ENCODE data around the gene STOML3. TPM values are rescaled to one million over a fixed set of nuclear protein-coding genes. Genes with fewer than 3 reads are reported as not detected.

The STOML3 gene
- total and polyA plus RNA-seq, 8 donors, result 0.35 to 3.5 (median 1.8) TPM; not detected in 1

DNA sequence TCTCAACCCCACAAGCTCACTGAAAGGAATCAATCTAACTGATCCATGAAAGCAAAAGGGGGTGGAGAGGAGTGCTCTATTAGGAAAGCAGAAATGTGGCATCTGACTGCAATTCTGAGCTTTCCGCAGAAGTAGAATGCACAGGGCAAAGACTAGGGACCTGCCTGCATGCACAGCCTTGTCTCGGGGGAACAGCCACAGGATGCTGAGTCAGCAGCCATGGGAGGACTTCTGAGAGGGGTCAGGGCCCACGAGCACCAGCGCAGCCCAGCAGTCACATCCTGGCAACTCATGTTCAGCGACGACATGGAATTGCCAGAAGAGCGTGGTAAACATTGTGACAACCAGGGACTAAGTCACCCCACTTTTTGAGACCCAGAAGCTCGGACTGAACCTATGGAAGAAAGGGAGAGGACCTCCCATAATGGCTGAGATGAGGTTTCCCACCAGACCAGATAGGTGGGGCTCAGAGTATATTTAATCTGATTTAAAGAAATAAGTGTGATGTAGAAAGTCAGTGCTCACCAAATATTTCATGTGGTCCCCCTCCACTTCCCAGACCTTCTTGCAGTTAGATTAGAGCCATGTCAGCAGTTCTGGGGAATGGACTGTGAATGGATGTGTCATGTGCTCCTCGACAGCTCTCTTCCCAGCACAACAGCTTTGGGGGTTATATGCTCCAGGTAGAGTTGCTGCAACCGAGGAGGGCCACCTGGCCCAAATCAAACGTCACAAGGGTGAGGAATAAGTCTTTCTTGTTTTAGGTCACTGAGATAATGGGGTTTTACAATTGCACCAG, 32.6 kb downstream of the STOML3 start:
- no peak for ATAC-seq
- Histone ChIP-seq H3K9me3 (peaks cover 0 to 21% of the 10 kb centered on the region in 2 donors), H3K36me3 (no peaks in the 10 kb centered on the region), H3K27me3 (no peaks in the 10 kb centered on the region), H3K27ac (no peak overlapping the region), H3K4me1 (no peaks in the 10 kb centered on the region), H3K4me3 (no peak overlapping the region)
- intact Hi-C loops (cut with DNase I), result no loop called here
- no peak for DNase-seq
- TF ChIP-seq, protein P1, sequence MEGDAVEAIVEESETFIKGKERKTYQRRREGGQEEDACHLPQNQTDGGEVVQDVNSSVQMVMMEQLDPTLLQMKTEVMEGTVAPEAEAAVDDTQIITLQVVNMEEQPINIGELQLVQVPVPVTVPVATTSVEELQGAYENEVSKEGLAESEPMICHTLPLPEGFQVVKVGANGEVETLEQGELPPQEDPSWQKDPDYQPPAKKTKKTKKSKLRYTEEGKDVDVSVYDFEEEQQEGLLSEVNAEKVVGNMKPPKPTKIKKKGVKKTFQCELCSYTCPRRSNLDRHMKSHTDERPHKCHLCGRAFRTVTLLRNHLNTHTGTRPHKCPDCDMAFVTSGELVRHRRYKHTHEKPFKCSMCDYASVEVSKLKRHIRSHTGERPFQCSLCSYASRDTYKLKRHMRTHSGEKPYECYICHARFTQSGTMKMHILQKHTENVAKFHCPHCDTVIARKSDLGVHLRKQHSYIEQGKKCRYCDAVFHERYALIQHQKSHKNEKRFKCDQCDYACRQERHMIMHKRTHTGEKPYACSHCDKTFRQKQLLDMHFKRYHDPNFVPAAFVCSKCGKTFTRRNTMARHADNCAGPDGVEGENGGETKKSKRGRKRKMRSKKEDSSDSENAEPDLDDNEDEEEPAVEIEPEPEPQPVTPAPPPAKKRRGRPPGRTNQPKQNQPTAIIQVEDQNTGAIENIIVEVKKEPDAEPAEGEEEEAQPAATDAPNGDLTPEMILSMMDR (IDR thresholded peaks at IDR 0.05), result no peak

DNA sequence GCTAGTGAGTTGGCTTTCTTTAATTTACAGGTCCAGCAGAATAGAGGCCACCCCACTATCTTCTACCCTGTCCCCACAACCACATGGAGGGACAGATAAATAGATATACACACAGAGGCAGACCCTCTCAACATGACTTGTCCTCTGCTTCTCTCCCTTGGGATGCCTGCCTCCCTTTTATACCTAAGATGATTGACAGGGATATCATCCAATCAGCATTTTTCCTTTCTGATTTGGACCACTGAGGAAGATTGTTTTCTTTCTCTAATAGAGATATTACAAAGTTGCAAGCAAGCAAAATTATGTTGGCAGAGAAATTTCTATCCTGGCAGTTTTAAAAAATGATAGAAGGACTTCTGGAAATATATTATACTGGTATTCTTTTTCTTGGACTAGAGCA, 35.8 kb downstream of the STOML3 start:
- DNase-seq (no peak), ATAC-seq (no peak)
- Histone ChIP-seq H3K4me1 (no peaks in the 10 kb centered on the region), H3K4me3 (no peak overlapping the region), H3K9me3 (peaks cover 0 to 9% of the 10 kb centered on the region in 2 donors), H3K36me3 (no peaks in the 10 kb centered on the region), H3K27ac (no peak overlapping the region), H3K27me3 (no peaks in the 10 kb centered on the region)
- intact Hi-C loops (cut with DNase I), result no loop called here
- TF ChIP-seq, protein P1 (IDR thresholded peaks at IDR 0.05), result no peak

DNA sequence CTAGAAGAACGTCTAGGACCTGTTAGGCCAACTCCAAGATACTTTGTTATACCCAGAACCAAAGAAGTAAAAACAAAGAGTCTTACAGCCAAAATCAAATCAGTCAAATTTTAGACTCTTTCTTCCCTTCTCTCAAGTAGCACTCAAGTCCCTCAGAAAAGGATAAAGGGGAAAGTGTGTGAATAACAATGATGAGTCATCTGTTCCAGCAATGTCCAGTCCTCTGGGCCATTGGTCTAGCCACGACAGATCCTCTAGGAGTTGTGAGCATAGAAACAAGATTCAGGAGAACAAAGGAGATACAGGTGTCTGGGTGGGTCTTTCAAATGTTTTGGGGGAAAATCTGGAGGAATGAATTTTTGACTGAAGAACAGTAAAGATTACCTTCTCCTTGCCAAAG, 36.3 kb downstream of the STOML3 start:
- DNase-seq (no peak), ATAC-seq (peak; percentile 40)
- Histone ChIP-seq H3K36me3 (no peaks in the 10 kb centered on the region), H3K27ac (no peak overlapping the region), H3K4me1 (no peaks in the 10 kb centered on the region), H3K9me3 (peaks cover 0 to 8% of the 10 kb centered on the region in 2 donors), H3K4me3 (no peak overlapping the region), H3K27me3 (no peaks in the 10 kb centered on the region)
- TF ChIP-seq, protein P1 (IDR thresholded peaks at IDR 0.05), result no peak
- intact Hi-C loops (cut with DNase I), result no loop called here

DNA sequence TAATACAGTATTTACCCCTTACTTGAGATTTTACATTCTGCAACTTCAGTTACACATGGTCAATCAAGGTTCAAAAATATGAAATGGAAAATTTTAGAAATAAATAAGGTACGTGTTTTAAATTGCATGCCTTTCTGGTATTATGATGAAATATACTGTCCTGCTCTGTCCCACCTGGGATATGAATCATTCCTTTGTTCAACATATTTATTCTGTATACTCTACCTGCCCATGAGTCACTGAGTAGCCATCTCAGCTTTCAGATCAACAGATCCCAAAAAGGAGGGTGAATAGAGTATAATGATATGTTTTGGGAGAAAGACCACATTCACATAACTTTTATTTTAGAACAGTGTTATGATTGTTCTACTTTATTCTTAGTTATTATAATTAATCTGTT, 37.8 kb downstream of the STOML3 start:
- Histone ChIP-seq H3K9me3 (peaks cover 0 to 5% of the 10 kb centered on the region in 2 donors), H3K4me3 (no peak overlapping the region), H3K36me3 (no peaks in the 10 kb centered on the region), H3K4me1 (no peaks in the 10 kb centered on the region), H3K27ac (no peak overlapping the region), H3K27me3 (no peaks in the 10 kb centered on the region)
- ATAC-seq (no peak), DNase-seq (no peak)
- TF ChIP-seq, protein P1 (IDR thresholded peaks at IDR 0.05), result no peak
- intact Hi-C loops (cut with DNase I), result no loop called here

DNA sequence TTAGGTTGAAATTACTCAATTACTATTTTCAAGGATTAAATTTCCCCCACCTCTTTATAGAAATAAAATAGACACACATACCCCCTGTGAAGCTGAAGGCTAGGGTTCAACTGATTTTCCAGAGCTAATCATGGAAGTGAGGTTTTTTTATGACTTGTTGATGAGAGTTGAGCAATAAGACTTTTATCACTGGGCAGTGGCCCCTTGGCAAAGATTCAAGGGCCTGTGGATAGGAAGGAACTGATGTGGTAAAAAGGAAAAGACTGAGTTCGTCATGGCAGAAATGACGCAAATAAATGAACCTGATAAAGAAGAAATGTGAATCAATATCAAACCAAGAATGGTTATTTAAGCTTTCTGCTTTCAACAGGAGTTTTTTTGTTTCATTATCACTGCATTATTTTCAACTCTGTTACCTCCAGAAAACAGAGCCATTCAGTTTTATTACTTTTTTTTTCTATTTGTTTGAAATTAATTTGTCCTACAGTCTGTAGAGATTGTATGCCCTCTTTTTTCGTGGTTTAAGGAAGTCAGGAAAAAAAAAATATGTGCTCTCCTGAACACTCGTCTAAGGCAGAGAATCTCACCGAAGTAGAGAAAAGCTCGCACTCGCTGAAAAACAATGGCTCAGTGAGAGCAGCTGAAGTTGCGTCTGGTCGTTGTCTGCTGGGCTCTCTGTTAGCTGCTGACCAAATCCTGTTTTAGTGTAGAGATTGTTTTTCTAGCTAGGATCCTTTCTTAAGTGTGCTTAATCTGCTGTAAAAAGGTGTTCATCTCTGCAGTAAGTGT, 38.9 kb downstream of the STOML3 start:
- no peaks in the 10 kb centered on the region for H3K27me3 ChIP-seq
- H3K36me3 ChIP-seq, result no peaks in the 10 kb centered on the region
- TF ChIP-seq, protein P1 (IDR thresholded peaks at IDR 0.05), result no peak
- ATAC-seq, result no peak
- H3K4me1 ChIP-seq, result no peaks in the 10 kb centered on the region
- peaks cover 0 to 5% of the 10 kb centered on the region in 2 donors for H3K9me3 ChIP-seq
- H3K27ac ChIP-seq, result no peak overlapping the region
- DNase-seq, result no peak
- H3K4me3 ChIP-seq, result no peak overlapping the region
- intact Hi-C loops (cut with DNase I), result no loop called here
